Measurements from ENCODE around the gene ALG11.

The ALG11 gene

GRCh38 chr13:51988988-51989618 lies 23.1 kb upstream of the ALG11 start:
- H3K4me3 ChIP-seq (replicated peaks; ENCODE audit: low read depth, low read length) = no peak overlapping the region
- no peak for TF ChIP-seq CTCF (IDR thresholded peaks at IDR 0.05; ENCODE audit: low read depth, low read length, missing control alignments)
- DNase-seq (ENCODE audit: extremely low read depth, low read depth) = no peak

- no peak for DNase-seq (ENCODE audit: extremely low read depth, low read depth)
- no peak for TF ChIP-seq CTCF (IDR thresholded peaks at IDR 0.05; ENCODE audit: low read depth, low read length, missing control alignments)
- H3K4me3 ChIP-seq (replicated peaks; ENCODE audit: low read depth, low read length) = no peak overlapping the region
Observed at GRCh38 chr13:51993713-51994112, 18.5 kb upstream of the ALG11 start.

- no peak overlapping the region for H3K4me3 ChIP-seq (replicated peaks; ENCODE audit: low read depth, low read length)
- TF ChIP-seq CTCF (IDR thresholded peaks at IDR 0.05; ENCODE audit: low read depth, low read length, missing control alignments) = no peak
- DNase-seq (ENCODE audit: extremely low read depth, low read depth) = no peak
Observed at GRCh38 chr13:51995677-51996551, 16.3 kb upstream of the ALG11 start.

GRCh38 chr13:51996641-51997040 lies 15.6 kb upstream of the ALG11 start:
- TF ChIP-seq CTCF (IDR thresholded peaks at IDR 0.05; ENCODE audit: low read depth, low read length, missing control alignments) = no peak
- no peak for DNase-seq (ENCODE audit: extremely low read depth, low read depth)
- no peak overlapping the region for H3K4me3 ChIP-seq (replicated peaks; ENCODE audit: low read depth, low read length)

- no peak for DNase-seq (ENCODE audit: extremely low read depth, low read depth)
- H3K4me3 ChIP-seq (replicated peaks; ENCODE audit: low read depth, low read length) = no peak overlapping the region
- TF ChIP-seq CTCF (IDR thresholded peaks at IDR 0.05; ENCODE audit: low read depth, low read length, missing control alignments) = no peak
Observed at GRCh38 chr13:51997186-51997585, 15.0 kb upstream of the ALG11 start.

GRCh38 chr13:51997641-51998330 lies 14.4 kb upstream of the ALG11 start:
- no peak for TF ChIP-seq CTCF (IDR thresholded peaks at IDR 0.05; ENCODE audit: low read depth, low read length, missing control alignments)
- DNase-seq (ENCODE audit: extremely low read depth, low read depth) = no peak
- no peak overlapping the region for H3K4me3 ChIP-seq (replicated peaks; ENCODE audit: low read depth, low read length)

All from HFF-Myc (cell line).